Measurements from ENCODE around the gene DPYSL4.

DNA sequence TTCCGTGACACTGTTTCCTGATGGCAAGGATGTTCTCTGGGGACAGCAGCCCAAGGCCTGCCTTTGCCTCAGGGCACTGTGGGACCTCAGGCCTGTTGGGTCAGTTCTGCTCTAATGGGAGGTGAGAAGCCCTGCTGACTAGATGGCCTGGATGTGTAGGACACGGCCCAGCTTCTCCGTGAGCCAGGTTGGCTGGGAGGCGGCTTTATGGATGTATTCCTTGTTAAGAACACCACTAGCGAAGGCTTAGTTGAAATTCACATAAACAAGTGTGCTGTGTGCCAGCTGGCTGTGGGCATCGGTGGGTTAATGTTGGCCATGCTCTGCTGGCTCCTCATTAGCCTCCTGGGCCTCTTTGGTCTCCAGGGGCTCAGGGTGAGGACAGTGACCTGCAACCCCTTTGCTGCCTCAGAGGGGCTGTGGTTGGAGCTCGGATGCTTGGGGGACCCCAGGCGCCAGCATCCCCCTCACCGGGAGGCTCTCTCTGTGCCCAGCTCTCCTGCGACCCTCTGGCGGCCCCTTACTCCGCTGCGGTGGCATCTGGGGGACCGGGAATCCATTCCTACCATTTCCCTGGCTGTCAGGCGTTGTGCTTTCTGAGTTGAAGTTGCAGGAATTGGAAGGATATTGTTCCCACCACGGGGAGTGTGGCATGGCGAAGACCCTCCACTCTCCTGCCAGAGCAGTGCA, 22.8 kb upstream of the DPYSL4 start:
- TF ChIP-seq, protein P1, sequence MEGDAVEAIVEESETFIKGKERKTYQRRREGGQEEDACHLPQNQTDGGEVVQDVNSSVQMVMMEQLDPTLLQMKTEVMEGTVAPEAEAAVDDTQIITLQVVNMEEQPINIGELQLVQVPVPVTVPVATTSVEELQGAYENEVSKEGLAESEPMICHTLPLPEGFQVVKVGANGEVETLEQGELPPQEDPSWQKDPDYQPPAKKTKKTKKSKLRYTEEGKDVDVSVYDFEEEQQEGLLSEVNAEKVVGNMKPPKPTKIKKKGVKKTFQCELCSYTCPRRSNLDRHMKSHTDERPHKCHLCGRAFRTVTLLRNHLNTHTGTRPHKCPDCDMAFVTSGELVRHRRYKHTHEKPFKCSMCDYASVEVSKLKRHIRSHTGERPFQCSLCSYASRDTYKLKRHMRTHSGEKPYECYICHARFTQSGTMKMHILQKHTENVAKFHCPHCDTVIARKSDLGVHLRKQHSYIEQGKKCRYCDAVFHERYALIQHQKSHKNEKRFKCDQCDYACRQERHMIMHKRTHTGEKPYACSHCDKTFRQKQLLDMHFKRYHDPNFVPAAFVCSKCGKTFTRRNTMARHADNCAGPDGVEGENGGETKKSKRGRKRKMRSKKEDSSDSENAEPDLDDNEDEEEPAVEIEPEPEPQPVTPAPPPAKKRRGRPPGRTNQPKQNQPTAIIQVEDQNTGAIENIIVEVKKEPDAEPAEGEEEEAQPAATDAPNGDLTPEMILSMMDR (IDR thresholded peaks at IDR 0.05): no peak
- no peak for TF ChIP-seq POLR2A (IDR thresholded peaks at IDR 0.05)

Measured in lower leg skin (tissue), 3 donors.